OCI-LY3 (cell line): ENCODE data around the gene TAPBPL.

Experiments
- CTCF ChIP-seq: fragments of 200-600, 300-600 bp; sonication (generic); IDR thresholded peaks from 2 replicates; pipeline ENCODE4 v1.5.1; 2014; ENCODE audit warnings: antibody characterized with exemption, low read length, low read depth
- EZH2phosphoT487 ChIP-seq: fragments of 200-600 bp; shearing (Covaris generic); IDR thresholded peaks from 2 replicates; pipeline ENCODE4 v1.6.1; 2018; ENCODE audit warnings: antibody characterized with exemption, mixed run types, low read depth

DNA sequence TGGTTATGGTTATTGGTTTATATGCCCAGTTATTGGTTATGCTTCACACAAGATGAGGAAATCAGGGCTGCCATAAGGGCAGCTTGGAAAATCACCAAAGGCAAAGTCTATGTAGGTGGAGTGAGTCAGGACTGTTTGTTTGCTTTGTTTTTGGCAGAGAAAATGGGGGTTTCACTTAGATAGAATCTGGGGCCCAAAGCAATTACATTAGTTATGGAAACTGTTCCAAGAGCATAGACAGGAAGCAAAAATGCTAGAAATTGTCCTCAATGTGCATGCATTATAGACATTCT, 16.4 kb downstream of the TAPBPL start:
- TF ChIP-seq CTCF (no peak), EZH2phosphoT487 (no peak)
